NCI-H2081 treated with DMSO at 0.1 percent for 48 hours (cell line): ENCODE data around the gene TTC39A.

Experiments
- DNase-seq: peaks from one replicate; lab custom pipeline; 2025; lab: John Stamatoyannopoulos, UW

Gene TTC39A

GRCh38 chr1:51330331-51331201 lies at the start of gene TTC39A:
Gene TTC39A (minus strand): TSS chr1:51330562. CDS start chr1:51330477, 85 bp downstream.
- DNase-seq: no peak

- no peak for DNase-seq
These were observed 48.5 kb upstream of the TTC39A start for GRCh38 chr1:51378871-51379270.

GRCh38 chr1:51373898-51374297 lies 43.5 kb upstream of the TTC39A start:
- no peak for DNase-seq

- DNase-seq: no peak
These were observed 42.2 kb upstream of the TTC39A start for GRCh38 chr1:51372561-51372960.

GRCh38 chr1:51369171-51369570 lies 38.8 kb upstream of the TTC39A start:
- no peak for DNase-seq

GRCh38 chr1:51365774-51366173 lies 35.4 kb upstream of the TTC39A start:
- DNase-seq: no peak

- DNase-seq: no peak
These were observed 29.5 kb upstream of the TTC39A start for GRCh38 chr1:51359879-51360278.

GRCh38 chr1:51355382-51355781 lies 25.0 kb upstream of the TTC39A start:
- no peak for DNase-seq

GRCh38 chr1:51354416-51354815 lies 24.1 kb upstream of the TTC39A start:
- no peak for DNase-seq

- no peak for DNase-seq
These were observed 21.5 kb upstream of the TTC39A start for GRCh38 chr1:51351907-51352306.

- no peak for DNase-seq
These were observed 19.5 kb upstream of the TTC39A start for GRCh38 chr1:51349862-51350261.

- DNase-seq: no peak
These were observed 17.8 kb upstream of the TTC39A start for GRCh38 chr1:51348147-51348527.

- no peak for DNase-seq
These were observed 17.2 kb upstream of the TTC39A start for GRCh38 chr1:51347398-51348146.

GRCh38 chr1:51346086-51346942 lies 16.0 kb upstream of the TTC39A start:
- DNase-seq: no peak

- no peak for DNase-seq
These were observed 14.9 kb upstream of the TTC39A start for GRCh38 chr1:51345300-51345687.

GRCh38 chr1:51344602-51345299 lies 14.4 kb upstream of the TTC39A start:
- no peak for DNase-seq

- DNase-seq: no peak
These were observed 13.9 kb upstream of the TTC39A start for GRCh38 chr1:51344276-51344601.

- no peak for DNase-seq
These were observed 13.3 kb upstream of the TTC39A start for GRCh38 chr1:51343624-51344023.

GRCh38 chr1:51342591-51343206 lies 12.3 kb upstream of the TTC39A start:
- no peak for DNase-seq

- no peak for DNase-seq
These were observed 11.6 kb upstream of the TTC39A start for GRCh38 chr1:51341876-51342496.

GRCh38 chr1:51340380-51340779 lies 10.0 kb upstream of the TTC39A start:
- no peak for DNase-seq
